Naive thymus-derived CD4-positive, alpha-beta T cell (primary cell): ENCODE data around the gene TLCD3A. TPM values are rescaled to one million over a fixed set of nuclear protein-coding genes. Genes with fewer than 3 reads are reported as not detected.
A peak's percentile ranks its signal among the peaks of the same experiment; 100 is the strongest.

Experiments used
- ATAC-seq: fragments of 150-1000 bp; cut with Tn5 transposase; 2 replicates; pipeline ENCODE4 v1.10.0; 2021; ENCODE audit warnings: mild to moderate bottlenecking, moderate library complexity
- CTCF ChIA-PET: fragments of 350-600 bp; sonication (Branson Sonifier 250); formaldehyde crosslinking; loops from one replicate; lab custom pipeline; 2021; ENCODE audit warnings: antibody characterized with exemption; lab: Charles Lee
- POLR2A ChIA-PET: fragments of 350-600 bp; sonication (Branson Sonifier 250); formaldehyde crosslinking; loops from one replicate; lab custom pipeline; 2021; ENCODE audit warnings: antibody characterized with exemption, inconsistent platforms; lab: Charles Lee
- DNase-seq, 9 donors: peaks; one replicate each; pipeline versions ENCODE4 v3.0.0 to v3.0.0-alpha.2; 2020 to 2022; ENCODE audit warnings: mixed read lengths in 1 of 9
- H3K27ac ChIP-seq: one replicate; pipeline ENCODE4 v1.7.0; 2013; ENCODE audit warnings: mild to moderate bottlenecking, low read depth, low read length, moderate library complexity
- H3K27me3 ChIP-seq, 2 donors: one replicate each; pipeline ENCODE4 v1.7.0; 2013; ENCODE audit warnings: low read length in 2 of 2, mild to moderate bottlenecking in 2 of 2, moderate library complexity in 2 of 2; ENCODE audit not compliant: control insufficient read depth in 2 of 2, insufficient read depth in 2 of 2
- H3K36me3 ChIP-seq, 3 experiments: 1 replicate in 2 of 3; 2 replicates in 1 of 3; pipeline ENCODE4 v1.7.0; 2013; ENCODE audit warnings: low read length in 3 of 3, mild to moderate bottlenecking in 3 of 3, moderate library complexity in 1 of 3; ENCODE audit not compliant: insufficient read depth in 3 of 3, control insufficient read depth in 2 of 3
- H3K4me1 ChIP-seq, 2 donors: one replicate each; pipeline ENCODE4 v1.7.0; 2013; ENCODE audit warnings: low read length in 2 of 2, mild to moderate bottlenecking in 2 of 2, moderate library complexity in 1 of 2; ENCODE audit not compliant: control insufficient read depth in 2 of 2, insufficient read depth in 2 of 2
- H3K4me3 ChIP-seq: 2 replicates; pipeline ENCODE4 v1.7.0; 2013; ENCODE audit warnings: mild to moderate bottlenecking, low read length
- H3K9me3 ChIP-seq, 3 experiments: 1 replicate in 2 of 3; 2 replicates in 1 of 3; pipeline ENCODE4 v1.7.0; 2013; ENCODE audit warnings: low read length in 3 of 3; ENCODE audit not compliant: control insufficient read depth in 2 of 3
- H3K27ac Mint-ChIP-seq, 9 donors: one replicate each; pipeline ENCODE4 v1.8.0; 2020 to 2022; ENCODE audit warnings: mixed read lengths in 9 of 9, mild to moderate bottlenecking in 8 of 9, moderate library complexity in 5 of 9, inconsistent platforms in 2 of 9
- H3K27me3 Mint-ChIP-seq, 5 donors: one replicate each; pipeline ENCODE4 v1.8.0; 2021 to 2022; ENCODE audit warnings: mixed read lengths in 5 of 5, mild to moderate bottlenecking in 1 of 5
- H3K36me3 Mint-ChIP-seq, 5 donors: one replicate each; pipeline ENCODE4 v1.8.0; 2020 to 2022; ENCODE audit warnings: mixed read lengths in 5 of 5, mild to moderate bottlenecking in 3 of 5, inconsistent platforms in 1 of 5
- H3K4me1 Mint-ChIP-seq, 7 donors: one replicate each; pipeline ENCODE4 v1.8.0; 2020 to 2022; ENCODE audit warnings: mixed read lengths in 7 of 7, mild to moderate bottlenecking in 3 of 7, inconsistent platforms in 1 of 7
- H3K4me3 Mint-ChIP-seq, 10 donors: one replicate each; pipeline ENCODE4 v1.8.0; 2020 to 2022; ENCODE audit warnings: mild to moderate bottlenecking in 10 of 10, mixed read lengths in 10 of 10, moderate library complexity in 6 of 10, inconsistent platforms in 2 of 10
- H3K9me3 Mint-ChIP-seq, 11 donors: one replicate each; pipeline ENCODE4 v1.8.0; 2020 to 2022; ENCODE audit warnings: mixed read lengths in 11 of 11, mild to moderate bottlenecking in 4 of 11, inconsistent platforms in 1 of 11, moderate library complexity in 1 of 11
- intact Hi-C, 2 donors: fragments of 100-400 bp; cut with micrococcal nuclease; formaldehyde crosslinking; loops; one replicate each; pipeline ENCODE4 v1.15.1; 2023
- polyA plus RNA-seq, 2 donors: library from polyadenylated mRNA; unstranded; fragments of 300-500 nt; fragmentation: Illumina TruSeq; gene quantifications; one replicate each; pipeline ENCODE4 v1.2.3, GENCODE V29; 2021
- total RNA-seq, 6 experiments: library from RNA in 5 of 6; stranded (reverse) in 5 of 6; gene quantifications; 1 replicate in 5 of 6; 2 replicates in 1 of 6; pipeline ENCODE4 v1.2.3 and lab custom pipeline; 2021 to 2026

Gene TLCD3A
- total and polyA plus RNA-seq, 7 experiments from 2014 or later = 0.36 to 21.5 (median 1.0) TPM; not detected in 1

DNA sequence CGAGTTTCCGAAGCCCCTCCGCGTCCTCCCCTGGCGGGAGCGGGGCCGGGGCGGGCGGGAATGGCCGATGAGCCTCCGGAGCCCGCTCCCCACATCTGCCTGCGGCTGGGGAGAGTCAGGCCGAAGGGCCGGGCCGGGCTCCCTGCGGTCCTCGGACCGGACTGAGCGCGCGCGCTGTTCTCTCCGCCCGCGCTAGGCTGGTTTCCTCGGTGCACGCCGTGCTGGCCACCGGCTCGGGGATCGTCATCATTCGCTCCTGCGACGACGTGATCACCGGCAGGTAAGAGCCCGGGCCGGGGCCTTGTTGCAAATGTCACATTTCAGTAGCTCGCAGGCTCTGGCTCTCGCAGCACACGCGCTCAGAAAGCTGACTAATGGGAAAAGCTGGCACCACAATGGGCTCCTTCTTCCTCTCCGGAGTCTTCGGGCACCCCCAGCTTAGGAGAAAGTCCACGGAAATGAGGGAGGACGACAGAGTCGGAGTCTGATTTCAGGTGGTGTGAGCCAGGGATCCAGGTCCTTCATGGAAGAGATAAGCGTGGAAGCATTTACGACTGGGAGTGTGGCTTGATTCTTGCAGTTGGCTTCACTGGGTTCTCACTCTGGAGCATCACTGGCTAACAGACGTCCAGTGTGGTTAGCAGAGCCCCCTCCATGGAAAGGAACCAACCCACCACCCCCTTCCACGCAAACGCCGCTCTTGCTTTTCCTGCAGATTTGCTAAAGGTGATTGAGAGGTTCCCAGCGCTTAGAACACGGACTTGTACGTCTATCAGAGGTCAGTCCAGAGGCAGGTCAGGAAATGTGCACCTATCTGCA, 715 bp downstream of the TLCD3A start:
- CTCF ChIA-PET = no interaction called here
- peak overlapping the region; percentile 33 for H3K4me3 ChIP-seq
- no peaks in the 10 kb centered on the region for H3K9me3 Mint-ChIP-seq
- H3K36me3 ChIP-seq = no peaks in the 10 kb centered on the region
- POLR2A ChIA-PET = interaction anchor here (0.9 kb wide), 1 partner anchor 18 kb away, joined by 3 read pairs; no protein-coding TSS in a partner anchor
- peaks cover 0 to 11% (median 0%) of the 10 kb centered on the region in 5 donors for H3K36me3 Mint-ChIP-seq
- H3K4me1 ChIP-seq = peaks cover 4 to 9% of the 10 kb centered on the region in 2 donors
- peak overlapping the region; percentile 69 to 90 (median 84) for H3K4me3 Mint-ChIP-seq
- peaks cover 0 to 9% (median 0%) of the 10 kb centered on the region in 5 donors for H3K27me3 Mint-ChIP-seq
- H3K27ac Mint-ChIP-seq = peak overlapping the region in 3 of 9 donors; percentile 23 to 86 (median 47)
- intact Hi-C loops = loop anchor here (1.0 to 5.0 kb wide), 5 partner anchors 19 to 244 kb away; partner anchors contain the start of genes GEMIN4 (in 2 of the 2), VPS53 (in 2 of the 2), GLOD4 (in 1 of the 2) and MRM3 (in 1 of the 2)
- DNase-seq (peak in 3 of 9 donors; percentile 14 to 59 (median 16)), ATAC-seq (peak; percentile 44)
- H3K27ac ChIP-seq = peak overlapping the region; percentile 14
- H3K4me1 Mint-ChIP-seq = peaks cover 0 to 35% (median 6%) of the 10 kb centered on the region in 7 donors
- H3K9me3 ChIP-seq = no peaks in the 10 kb centered on the region
- no peaks in the 10 kb centered on the region for H3K27me3 ChIP-seq

DNA sequence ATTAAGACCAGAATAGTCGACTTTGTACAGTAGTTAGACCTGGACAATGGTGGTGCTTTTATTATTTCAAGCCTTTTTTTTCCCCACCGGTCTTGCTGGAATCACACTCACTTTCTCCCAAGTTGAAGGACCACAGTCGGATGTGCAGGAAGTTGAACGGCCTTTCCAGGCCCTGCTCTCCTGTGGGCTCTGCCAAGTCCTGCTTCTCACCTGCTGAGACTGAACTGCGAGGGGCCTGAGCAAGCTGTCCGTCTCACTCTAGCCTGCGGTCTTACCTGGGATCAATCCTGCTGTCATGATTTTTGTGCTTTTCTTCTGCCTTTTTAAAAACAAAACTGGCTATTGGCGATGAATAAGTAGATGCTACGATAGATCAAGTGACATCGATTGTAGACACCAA, 1.3 kb downstream of the TLCD3A start:
- ATAC-seq = no peak

DNA sequence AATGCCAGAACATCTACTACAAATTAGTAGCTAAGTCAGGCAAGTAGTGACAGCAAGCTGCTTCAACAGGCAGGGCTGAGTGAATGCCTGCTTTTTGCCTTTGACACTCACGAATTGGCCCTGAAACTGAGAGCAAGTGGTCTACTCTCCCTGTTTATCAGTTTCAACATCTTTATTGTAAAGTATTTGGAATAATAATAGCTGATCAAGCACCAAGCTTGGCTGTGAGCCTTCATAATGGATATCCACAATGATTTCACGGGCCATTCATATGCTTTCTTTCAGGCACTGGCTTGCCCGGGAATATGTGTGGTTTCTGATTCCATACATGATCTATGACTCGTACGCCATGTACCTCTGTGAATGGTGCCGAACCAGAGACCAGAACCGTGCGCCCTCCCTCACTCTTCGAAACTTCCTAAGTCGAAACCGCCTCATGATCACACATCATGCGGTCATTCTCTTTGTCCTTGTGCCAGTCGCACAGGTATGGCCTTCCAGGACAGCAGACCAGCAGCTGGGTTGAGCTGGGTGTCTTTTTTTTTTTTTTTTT, 5.2 kb downstream of the TLCD3A start:
- peaks cover 4 to 6% of the 10 kb centered on the region in 2 donors for H3K4me1 ChIP-seq
- H3K36me3 Mint-ChIP-seq = peaks cover 0 to 35% (median 0%) of the 10 kb centered on the region in 5 donors
- no peak overlapping the region for H3K4me3 Mint-ChIP-seq
- CTCF ChIA-PET = no interaction called here
- H3K36me3 ChIP-seq = peaks cover 0 to 4% (median 0%) of the 10 kb centered on the region in 3 experiments
- no peaks in the 10 kb centered on the region for H3K27me3 ChIP-seq
- H3K4me1 Mint-ChIP-seq = peaks cover 5 to 33% (median 19%) of the 10 kb centered on the region in 7 donors
- intact Hi-C loops = no loop called here
- DNase-seq (no peak), ATAC-seq (no peak)
- H3K27ac ChIP-seq = no peak overlapping the region
- no peak overlapping the region for H3K4me3 ChIP-seq
- peaks cover 0 to 6% (median 0%) of the 10 kb centered on the region in 5 donors for H3K27me3 Mint-ChIP-seq
- no peak overlapping the region for H3K27ac Mint-ChIP-seq
- H3K9me3 ChIP-seq = no peaks in the 10 kb centered on the region
- POLR2A ChIA-PET = interaction anchor here (0.7 kb wide), 1 partner anchor 239 kb away, joined by 4 read pairs; no protein-coding TSS in a partner anchor
- H3K9me3 Mint-ChIP-seq = no peaks in the 10 kb centered on the region

More for the DNA sequence above, 1.3 kb downstream of the TLCD3A start:
- H3K4me3 ChIP-seq = no peak overlapping the region
- peaks cover 0 to 9% (median 0%) of the 10 kb centered on the region in 5 donors for H3K27me3 Mint-ChIP-seq
- peaks cover 4 to 9% of the 10 kb centered on the region in 2 donors for H3K4me1 ChIP-seq
- no peak overlapping the region for H3K27ac ChIP-seq
- ChIA-PET POLR2A (no interaction called here), CTCF (no interaction called here)
- H3K9me3 Mint-ChIP-seq = no peaks in the 10 kb centered on the region
- H3K9me3 ChIP-seq = no peaks in the 10 kb centered on the region
- H3K27ac Mint-ChIP-seq = peak overlapping the region in 2 of 9 donors; percentile 23 to 86
- intact Hi-C loops = loop anchor here in 1 of 2 donors (1.0 to 5.0 kb wide), 3 partner anchors 19 to 244 kb away; partner anchors contain the start of genes GEMIN4, GLOD4, MRM3 and NXN
- no peak for DNase-seq
- peak overlapping the region; percentile 68 to 88 (median 78) for H3K4me3 Mint-ChIP-seq
- H3K4me1 Mint-ChIP-seq = peaks cover 0 to 35% (median 6%) of the 10 kb centered on the region in 7 donors
- H3K27me3 ChIP-seq = no peaks in the 10 kb centered on the region
- H3K36me3 Mint-ChIP-seq = peaks cover 0 to 16% (median 0%) of the 10 kb centered on the region in 5 donors
- no peaks in the 10 kb centered on the region for H3K36me3 ChIP-seq

DNA sequence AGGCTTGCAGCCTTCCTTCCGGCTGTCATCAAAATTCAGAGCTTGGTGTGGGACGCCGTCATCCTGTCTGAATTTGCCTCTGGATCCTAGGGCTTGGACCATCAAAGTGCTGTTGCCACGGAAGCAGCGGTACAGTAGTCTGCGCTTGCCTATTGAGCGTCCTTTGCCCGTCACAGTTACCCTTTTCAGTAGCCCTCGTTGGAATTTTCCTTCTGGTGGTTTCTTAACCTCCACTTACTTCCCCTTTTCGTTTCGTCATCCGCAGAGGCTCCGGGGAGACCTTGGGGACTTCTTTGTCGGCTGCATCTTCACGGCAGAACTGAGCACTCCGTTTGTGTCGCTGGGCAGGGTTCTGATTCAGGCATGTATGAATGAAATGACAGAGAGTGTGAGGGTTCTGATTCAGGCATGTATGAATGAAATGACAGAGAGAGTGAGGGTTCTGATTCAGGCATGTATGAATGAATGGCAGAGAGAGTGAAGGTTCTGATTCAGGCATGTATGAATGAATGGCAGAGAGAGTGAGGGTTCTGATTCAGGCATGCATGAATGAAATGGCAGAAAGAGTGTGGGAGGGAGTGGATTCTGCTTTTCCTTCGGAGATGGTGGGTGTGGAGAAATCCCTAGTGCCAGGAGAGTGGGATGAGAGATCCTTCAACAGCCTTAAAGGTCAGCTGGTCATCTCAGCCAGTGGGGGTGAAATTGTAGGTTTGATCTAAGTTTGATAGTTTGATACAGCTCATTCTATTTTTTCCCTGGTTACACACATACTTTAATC, 8.0 kb downstream of the TLCD3A start:
- peak; percentile 87 for ATAC-seq
- no peak overlapping the region for H3K27ac ChIP-seq
- no peaks in the 10 kb centered on the region for H3K27me3 ChIP-seq
- no peak overlapping the region for H3K4me3 ChIP-seq
- ChIA-PET CTCF (no interaction called here), POLR2A (interaction anchor here (0.5 to 1.3 kb wide), 2 partner anchors 12 to 259 kb away, joined by 3 to 4 read pairs; no protein-coding TSS in a partner anchor)
- H3K4me1 ChIP-seq = no peaks in the 10 kb centered on the region
- peaks cover 0 to 37% (median 4%) of the 10 kb centered on the region in 5 donors for H3K36me3 Mint-ChIP-seq
- H3K4me3 Mint-ChIP-seq = peak overlapping the region; percentile 12 to 63 (median 46)
- peaks cover 0 to 31% (median 0%) of the 10 kb centered on the region in 3 experiments for H3K36me3 ChIP-seq
- H3K27ac Mint-ChIP-seq = peak overlapping the region in 7 of 9 donors; percentile 24 to 90 (median 73)
- DNase-seq = peak in 5 of 9 donors; percentile 8 to 52 (median 24)
- no peaks in the 10 kb centered on the region for H3K9me3 Mint-ChIP-seq
- H3K4me1 Mint-ChIP-seq = peaks cover 4 to 19% (median 8%) of the 10 kb centered on the region in 7 donors
- intact Hi-C loops = no loop called here
- H3K9me3 ChIP-seq = no peaks in the 10 kb centered on the region
- H3K27me3 Mint-ChIP-seq = no peaks in the 10 kb centered on the region

DNA sequence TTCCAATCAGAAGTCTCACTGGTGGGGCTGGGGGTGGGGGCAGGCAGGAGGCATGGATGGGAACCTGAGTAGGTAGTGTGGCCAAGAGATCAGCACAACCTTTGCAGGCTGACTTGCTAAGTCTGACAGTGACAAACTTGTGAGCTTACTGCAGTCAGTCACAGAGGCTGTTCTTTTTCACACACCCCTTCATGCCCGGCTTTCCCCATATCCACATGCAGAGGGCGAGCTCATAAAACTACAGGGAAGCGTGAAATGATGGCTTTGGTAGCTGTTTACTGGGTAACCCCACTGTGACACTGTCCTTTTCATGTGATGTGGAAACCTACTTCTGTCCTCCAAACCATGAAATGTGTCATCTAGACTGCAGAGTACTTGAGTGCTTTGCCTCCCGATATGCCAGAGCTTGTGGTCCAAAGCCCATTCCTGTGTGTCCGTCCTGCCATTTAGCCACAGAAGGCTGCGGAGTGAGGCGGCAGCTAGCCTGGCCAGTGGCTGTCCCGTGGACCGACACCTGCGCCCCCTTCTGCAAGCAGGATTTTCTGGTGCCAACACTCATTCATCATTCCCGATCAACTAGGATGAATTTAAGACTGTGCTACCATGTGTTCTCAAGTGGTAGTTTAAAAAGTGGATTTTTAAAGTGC, 9.9 kb downstream of the TLCD3A start:
- H3K9me3 Mint-ChIP-seq = no peaks in the 10 kb centered on the region
- DNase-seq (no peak), ATAC-seq (no peak)
- no peak overlapping the region for H3K27ac Mint-ChIP-seq
- H3K27ac ChIP-seq = no peak overlapping the region
- no peaks in the 10 kb centered on the region for H3K4me1 ChIP-seq
- H3K4me1 Mint-ChIP-seq = peaks cover 4 to 19% (median 8%) of the 10 kb centered on the region in 7 donors
- no peak overlapping the region for H3K4me3 ChIP-seq
- peaks cover 0 to 35% (median 4%) of the 10 kb centered on the region in 5 donors for H3K36me3 Mint-ChIP-seq
- POLR2A ChIA-PET = no interaction called here
- H3K27me3 ChIP-seq = no peaks in the 10 kb centered on the region
- no peak overlapping the region for H3K4me3 Mint-ChIP-seq
- H3K9me3 ChIP-seq = no peaks in the 10 kb centered on the region
- H3K36me3 ChIP-seq = peaks cover 0 to 50% (median 4%) of the 10 kb centered on the region in 3 experiments
- CTCF ChIA-PET = interaction anchor here (1.7 kb wide), 1 partner anchor 11 kb away, joined by 4 read pairs; no protein-coding TSS in a partner anchor
- intact Hi-C loops = no loop called here
- no peaks in the 10 kb centered on the region for H3K27me3 Mint-ChIP-seq
